ENCODE results near the gene STARD9.
"Not testable (repeated sequence)": the region's sequence is repeated elsewhere in the genome, so short reads cannot be mapped to it uniquely, and the experiment has no call there.

The STARD9 gene

DNA sequence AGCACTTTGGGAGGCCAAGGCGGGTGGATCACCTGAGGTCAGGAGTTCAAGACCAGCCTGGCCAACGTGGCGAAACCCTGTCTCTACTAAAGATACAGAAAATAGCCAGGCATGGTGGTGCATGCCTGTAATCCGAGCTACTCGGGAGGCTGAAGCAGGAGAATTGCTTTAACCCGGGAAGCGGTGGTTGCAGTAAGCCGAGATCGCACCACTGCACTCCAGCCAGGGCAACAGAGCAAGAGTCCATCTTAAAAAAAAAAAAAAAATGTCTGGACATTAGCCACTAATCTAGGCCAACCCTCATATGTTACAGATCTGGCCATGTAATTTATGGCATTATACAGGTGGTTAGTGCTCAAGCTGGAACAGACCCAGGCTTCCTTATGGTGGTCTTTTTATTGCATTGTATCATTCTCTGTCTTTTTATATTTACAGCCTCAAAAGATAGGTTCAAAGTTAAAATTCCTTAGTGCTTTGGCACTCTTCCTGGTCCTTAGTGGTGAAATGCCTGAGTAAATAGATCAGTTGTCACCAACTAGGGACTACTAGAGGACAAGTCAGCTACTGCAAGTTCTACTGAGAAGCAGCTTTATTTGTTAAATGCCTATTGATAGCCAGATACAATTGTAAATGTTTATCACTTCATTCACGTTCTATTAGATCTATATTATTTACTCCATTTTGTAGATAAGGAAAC, 16.0 kb downstream of the STARD9 start:
- no peak for DNase-seq

DNA sequence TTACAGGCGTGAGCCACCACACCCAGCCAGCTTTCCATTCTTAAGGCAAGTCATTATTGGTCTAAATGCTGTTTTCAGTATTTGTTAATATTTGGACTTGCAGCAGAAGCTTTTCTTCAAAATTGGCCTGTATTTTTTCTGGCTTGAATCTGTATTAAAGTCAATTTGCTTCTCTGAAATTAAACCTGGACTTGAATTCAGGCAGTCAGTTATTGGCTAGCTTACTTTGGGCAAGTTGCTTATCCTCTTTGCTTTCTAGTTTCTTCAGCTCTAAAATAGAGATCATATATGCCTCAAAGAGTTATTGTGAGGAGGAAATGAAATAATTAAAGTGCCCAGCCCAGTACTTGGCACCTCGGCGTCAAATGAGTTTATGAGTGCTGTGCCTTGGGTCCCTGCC, 17.3 kb downstream of the STARD9 start:
- no peak for DNase-seq

DNA sequence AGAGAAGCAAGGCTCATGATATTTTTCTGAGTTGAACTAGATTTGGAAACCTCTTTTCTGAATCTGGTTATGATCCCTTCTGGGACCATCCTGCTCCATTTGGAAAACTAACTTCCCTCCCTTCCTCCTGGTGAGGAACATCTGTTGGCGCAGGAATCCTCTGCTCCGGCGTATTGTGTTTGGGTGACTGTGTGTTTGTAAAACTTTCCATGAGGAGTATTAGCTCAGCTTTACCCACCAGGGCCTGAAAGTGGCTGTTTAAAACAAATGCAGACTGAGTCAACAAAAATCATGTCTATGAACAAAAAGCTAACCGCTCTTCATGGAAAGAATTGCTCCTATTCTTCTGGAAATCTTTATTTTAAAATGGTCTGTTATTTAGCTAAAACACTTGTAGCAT, 17.7 kb downstream of the STARD9 start:
- no peak for DNase-seq

DNA sequence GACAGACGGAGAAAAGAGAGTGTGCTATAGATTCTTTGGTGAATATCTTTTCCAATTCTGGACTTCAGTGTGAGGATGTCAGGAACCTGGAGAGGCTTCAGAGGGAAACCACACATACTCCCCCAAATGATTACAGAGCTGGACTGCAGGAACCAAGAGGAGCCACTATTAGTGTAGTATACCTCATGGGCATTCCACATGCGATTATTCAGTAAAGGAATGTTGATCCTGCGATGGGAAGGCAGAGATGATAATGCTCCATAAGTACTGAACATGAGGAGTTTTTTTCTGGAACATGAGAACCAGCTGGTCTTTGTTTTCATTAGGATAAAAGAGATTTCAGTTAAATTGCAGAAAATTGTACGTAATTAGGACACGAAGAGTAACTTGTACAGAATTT, 18.7 kb downstream of the STARD9 start:
- DNase-seq = no peak

DNA sequence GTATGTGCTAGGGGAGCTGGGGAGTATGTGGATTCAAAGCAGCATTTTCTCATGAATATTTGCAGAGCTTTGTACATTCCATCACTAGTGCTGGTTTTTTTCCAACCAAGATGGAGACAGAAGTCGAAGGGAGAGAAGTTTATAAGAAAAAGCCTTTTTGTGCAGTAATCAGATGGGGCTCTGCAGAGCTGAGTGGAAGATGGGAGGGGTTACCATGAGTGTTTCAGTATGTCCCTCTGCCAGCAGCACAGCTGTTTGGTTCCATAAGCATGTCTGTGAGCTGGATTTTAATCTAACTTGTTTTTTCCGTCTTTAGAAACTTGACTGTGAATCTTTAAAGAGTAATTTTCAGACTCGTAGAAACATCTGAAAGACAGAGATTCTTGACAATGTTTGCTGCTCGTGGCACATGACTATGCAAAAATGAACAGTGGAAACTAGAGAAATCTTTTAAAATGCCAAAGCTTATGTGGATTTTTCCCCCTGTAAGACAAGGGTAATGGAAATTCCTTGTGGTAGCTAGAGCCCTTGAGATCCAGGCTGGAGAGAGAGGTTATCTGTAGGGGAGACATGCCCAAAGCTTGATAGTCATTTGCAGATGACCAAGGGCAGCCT, 20.3 kb downstream of the STARD9 start:
- no peak for DNase-seq

DNA sequence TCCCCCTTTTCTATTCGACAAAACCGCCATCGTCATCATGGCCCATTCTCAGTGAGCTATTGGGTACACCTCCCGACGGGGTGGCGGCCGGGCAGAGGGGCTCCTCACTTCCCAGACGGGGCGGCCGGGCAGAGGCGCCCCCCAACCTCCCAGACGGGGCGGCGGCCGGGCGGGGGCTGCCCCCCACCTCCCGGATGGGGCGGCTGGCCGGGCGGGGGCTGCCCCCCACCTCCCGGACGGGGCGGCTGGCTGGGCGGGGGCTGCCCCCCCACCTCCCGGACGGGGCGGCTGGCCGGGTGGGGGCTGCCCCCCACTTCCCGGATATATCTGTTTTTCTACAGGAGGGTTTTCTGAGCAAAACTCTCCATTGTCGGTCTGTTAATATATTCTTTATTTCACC, 25.9 kb downstream of the STARD9 start:
- not testable (repeated sequence) for DNase-seq

DNA sequence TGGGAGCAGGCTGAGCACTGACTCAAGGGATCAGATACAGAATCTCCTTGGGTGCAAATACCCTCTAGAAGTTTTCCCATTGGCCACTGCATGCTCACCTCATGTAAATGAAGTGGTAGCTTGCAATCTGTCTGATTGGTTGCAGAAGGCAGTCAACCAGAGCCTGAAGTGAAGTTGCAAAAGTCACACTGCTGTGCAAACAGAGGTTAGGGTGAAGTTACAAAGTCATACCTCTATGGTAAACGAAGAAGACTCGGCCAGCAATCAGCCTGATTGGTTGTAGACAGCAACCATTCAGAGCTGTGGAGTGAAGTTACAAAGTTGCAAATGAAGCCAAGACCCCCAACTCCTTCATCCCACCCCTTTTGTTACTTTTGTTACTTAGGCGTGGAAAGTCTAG, 27.1 kb downstream of the STARD9 start:
- no peak for DNase-seq

DNA sequence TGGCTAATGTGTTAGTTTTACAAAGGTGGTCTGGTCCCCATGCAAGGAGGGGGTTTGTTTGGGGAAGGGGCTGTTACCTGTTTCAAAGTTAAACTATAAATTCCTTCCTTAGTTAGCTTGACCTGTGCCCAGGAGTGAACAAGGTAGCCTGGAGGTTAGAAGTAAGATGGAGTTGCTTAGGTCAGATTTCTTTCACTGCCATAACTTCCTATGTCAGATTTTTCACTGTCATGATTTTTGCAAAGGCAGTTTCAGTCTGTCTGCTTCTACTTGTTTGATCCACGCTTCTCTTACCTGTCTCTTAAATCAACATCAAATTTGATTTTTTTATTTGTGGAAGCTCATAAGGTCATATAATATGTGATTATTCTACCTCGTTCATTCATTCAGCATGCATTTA, 28.6 kb downstream of the STARD9 start:
- DNase-seq = no peak

DNA sequence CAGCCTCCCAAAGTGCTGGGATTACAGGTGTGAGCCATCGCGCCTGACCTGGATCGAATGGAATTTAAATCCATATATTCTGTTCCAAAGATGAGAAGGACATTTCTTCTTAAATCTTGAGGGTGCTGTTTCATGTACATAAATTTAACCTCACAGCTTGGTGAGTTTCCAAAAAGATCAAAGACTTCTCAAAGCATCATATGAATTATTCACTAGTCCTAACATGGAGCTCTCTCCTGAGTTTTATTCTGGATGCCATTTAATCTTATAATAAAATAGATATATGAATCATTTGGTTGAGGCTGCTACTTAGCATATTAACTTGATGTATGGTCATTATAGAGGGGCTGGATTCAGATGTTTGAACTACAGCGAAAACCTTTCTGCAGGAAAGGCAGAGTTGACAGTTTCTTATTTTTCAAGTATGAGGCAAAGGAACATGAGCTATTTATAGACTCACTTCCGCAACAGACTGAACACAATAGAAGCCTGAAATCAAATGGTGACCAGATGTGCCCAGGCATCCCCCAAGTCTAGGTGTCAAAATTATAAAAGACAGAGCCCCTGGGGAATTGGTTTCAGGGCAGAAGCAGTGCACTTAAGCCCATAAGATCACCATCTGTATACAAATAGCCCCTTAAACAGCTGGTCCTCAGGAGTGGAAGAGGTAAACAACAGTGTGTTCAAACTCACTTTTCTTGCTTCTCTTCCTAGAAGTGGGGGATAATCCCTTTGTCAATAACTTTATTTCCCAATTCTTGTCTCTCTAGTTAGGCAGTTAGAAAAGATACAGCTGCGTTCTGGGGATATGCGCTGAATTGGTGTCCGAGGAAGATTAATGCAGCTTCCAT, 29.7 kb downstream of the STARD9 start:
- DNase-seq = peak; percentile 20

DNA sequence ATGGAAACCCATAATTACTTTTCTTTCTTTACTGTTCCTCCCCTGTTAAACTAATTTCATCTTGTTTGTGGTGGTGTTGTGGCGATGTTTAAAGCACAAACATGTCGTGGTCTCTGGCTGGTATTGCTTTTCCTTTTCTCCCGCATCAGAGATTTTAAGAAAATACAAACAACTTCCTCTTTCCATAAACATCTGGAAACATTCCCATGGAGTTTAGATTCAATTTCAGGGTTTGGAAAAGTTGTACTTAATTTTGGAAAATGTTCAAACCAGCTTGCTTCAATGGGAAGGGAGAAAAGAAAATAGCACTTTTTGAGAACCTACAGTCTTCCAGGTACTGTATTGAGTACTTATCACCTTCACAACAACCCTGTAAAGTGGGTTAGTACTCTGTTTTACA, 30.4 kb downstream of the STARD9 start:
- no peak for DNase-seq

DNA sequence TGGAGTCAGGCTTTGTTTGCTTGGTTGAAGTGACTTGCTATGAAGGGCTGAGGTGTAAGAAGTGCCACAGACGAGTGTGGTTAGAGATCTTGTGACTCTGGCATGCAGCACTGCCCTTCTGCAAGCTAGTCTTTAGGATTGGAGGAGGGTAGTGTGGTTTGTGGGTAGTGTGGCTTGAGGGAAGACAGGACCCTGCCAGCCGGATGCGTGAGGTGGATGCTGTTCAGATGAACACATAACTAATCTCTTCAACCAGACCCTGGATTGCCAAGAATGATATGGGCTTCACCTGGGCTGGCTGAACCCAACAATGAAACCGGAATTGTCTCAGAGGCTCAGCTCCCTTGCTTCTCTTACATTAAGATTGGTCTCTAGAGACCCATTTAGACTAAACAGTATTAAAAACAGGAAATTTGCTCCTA, 32.7 kb downstream of the STARD9 start:
- DNase-seq = peak; percentile 86

DNA sequence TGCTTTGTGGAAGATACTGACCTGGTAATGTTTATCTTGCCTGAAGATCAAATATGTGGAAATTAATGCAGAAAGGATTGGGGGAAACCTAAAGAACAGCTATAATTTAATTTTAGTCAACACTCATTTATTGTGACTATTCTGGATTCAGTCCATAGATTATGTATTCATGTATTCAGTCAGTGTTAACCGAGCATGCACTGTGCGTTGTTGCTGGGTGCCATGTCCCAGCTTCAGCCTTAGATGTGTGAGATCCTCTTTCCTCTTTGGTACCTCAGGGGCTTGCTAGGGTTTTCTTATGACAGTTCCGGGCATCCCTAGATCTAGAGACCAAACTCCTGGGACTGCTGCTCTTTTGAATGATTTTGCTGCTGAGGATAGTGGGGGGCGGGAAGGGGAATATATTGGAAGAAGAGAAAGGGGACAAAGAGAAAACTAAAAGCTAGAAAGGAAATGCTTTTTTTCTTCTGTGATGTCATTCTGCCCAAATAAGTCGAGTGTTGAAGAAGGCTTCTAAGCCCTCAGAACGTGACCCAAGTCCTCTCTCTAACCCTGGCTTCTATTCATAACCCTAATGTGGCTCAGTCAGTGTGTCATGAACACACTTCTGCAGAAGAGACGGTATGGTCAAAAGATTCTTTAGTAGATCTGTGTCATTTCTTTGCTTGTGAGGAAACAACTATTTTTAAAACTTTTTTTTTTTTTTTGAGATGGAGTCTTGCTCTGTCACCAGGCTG, 33.5 kb downstream of the STARD9 start:
- peak; percentile 31 for DNase-seq

DNA sequence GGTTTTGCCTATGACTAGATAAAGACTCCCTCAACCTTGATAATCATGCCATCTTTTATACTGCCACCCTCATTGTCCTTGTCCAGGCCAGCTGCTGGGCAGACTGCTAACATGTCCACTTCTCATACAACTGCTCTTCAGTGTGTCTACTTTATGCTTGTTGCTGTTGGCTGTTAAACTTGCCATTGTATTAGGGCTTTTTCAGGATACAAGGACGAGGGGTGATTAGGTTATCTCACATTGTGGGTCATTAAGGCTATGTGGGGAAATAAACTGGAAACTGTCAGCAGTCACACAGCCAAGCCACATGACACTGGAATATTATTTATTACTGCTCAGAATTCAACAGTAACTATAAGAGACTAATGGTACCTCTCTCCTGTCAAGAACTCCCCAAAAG, 36.1 kb downstream of the STARD9 start:
- DNase-seq = no peak

DNA sequence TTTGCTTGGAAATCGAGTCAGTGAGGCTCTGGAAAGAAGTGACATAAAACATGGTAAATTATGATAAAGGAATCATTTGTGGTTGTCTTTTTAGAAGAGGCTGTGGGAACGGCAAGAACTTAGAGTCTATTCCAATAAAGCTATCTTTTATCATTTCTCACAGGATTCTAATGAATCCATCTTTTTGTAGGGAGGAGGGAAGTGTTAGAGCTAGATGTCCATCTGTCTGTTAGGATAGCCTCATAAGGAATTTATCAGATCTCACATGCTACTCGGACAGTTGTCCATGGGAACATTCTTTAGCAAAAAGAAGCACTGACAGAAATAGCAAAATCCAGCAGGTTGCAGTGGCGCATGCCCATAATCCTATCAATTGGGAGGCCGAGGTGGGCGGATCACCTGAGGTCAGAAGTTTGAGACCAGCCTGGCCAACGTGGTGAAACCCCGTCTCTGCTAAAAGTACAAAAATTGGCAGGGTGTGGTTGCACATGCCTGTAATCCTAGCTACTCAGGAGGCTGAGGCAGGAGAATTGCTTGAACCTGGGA, 37.0 kb downstream of the STARD9 start:
- no peak for DNase-seq

DNA sequence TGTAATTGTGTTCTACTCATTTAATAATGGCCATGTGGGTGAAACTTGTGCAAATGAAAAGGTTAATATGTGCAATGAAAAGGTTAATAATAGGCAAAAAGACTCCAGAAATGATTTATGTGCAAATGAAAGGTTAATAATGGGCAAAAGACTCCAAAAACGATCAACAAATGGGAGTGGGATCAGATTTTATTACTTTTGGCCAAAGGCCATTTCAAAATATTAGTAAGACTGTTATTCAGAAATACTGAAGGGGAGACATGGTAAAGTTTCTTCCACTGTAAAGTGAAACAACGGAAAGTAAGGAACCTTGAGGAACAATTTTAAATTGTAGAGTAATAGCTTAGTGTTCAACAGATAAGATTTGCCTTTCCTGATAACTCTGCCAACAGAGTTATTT, 40.7 kb downstream of the STARD9 start:
- DNase-seq = no peak

DNA sequence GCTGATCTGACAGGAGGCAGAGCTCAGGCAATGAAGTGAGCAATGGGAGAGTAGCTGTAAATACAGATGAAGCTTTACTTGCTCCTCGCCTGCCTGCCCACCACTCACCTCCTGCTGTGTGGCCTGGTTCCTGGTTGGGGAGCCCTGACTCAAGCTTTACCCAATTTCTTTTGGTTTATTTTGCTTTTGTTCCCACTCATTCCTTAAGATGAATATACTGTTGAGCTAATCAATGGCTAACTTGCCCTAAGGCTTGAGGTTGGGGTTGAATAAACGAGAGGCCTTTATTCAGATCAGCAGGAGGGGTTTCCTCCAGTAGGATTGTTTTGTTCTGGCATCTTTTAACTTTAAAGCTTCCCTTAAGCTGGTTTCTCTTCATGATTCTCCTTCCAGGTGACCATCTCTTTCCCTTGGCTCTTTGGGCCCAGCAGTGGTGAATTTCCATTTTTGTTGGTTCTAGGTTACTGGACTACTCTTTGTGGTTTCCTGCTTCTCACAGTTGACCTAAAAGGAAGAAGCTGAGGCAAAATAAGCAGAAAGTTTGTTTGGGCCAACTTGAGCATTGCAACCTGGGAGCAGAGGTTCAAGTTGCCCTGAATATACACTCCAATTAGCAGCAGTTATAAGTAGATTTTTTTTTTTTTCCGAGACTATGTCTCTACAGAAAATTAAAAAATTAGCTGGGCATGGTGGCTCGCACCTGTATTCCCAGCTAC, 44.4 kb downstream of the STARD9 start:
- no peak for DNase-seq

DNA sequence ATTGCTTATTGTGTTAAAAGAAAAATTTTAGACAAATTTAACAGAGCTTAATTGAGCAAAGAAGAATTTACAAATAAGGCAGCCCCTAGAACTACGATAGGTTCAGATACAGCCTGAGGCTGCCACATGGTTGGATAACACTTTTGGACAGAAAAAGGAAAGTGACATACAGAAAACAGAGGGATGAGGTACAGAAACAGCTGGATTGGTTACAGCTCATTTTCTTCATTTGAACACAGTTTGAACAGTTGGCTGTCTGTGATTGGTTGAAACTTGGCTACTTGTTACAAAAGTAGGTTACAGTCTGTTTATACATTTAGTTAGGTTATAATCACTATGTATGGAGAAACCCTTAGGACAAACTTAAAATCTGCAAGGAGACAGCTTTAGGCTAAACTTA, 46.0 kb downstream of the STARD9 start:
- DNase-seq = no peak

DNA sequence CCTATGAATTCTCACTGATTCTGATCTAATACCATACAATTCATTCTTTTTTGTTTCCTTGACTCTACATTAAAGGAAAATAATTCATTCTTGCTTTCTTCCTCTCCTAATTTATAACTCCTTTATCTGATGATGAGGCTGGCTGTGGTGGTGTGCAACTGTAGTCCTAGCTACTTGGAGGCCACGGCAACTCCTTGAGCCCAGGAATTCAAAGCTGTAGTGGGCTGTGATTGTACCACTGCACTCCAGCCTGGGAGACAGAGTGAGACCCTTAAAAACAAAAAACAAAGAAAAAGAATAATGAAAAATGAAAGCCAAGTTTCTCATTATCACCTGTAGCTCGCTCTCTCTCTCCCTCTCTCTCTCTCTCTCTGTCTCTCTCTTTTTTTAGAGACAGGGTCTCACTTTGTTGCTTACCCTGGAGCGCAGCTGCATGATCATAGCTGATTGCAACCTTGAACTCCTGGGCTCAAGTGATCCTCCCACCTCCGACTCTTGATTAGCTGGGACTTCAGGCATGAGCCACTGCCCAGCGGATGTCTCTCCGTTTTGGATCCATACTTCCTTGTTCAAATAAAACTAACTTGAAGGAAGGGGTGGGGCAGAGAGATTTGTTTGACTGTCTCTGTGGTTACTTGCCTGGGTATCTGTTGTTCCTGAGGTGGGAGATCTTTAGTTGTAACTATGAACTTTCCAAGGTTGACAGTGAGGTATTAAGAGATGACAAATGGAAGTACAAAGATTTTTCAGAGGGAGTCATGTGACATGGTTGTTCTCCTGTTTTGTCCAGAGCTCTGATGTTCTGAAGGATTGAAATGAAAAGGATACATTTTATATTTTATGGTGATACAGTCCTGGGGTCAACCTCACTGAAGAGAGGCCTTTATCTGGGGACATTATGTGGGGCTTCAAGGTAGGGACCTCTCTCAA, 46.9 kb downstream of the STARD9 start:
- DNase-seq = no peak

DNA sequence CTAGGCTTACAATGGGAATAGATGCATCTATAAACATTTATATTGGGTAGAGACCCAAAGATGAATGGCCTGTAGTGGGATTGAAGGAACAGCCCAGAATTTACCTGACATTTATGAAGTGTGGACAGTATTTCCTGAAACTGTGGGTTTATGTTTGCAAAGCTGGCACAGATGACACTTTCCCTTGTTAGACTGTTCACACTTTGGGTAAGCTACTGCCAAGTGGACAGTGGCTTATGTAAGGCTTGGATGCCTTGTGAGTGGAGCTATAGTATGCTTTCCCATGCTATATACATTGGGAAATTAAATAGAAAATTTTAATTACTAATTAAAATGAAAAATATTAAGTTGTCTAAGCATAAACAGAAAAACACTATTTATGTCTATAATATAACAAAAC, 48.5 kb downstream of the STARD9 start:
- no peak for DNase-seq

DNA sequence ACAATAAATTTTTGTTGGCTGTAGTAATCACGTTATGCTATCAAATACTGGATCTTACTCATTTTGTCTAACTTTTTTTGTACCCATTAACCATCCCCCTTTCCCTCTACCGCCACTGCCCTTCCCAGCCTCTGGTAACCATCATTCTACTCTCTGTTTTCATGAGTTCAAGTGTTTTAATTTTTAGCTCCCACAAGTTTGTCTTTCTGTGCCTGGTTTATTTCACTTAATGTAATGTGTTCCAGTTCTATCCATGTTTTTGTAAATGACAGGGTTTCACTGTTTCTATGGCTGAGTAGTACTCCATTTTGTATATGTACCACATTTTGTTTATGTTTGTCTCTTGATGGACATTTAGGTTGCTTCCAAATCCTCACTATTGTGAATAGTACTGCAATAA, 52.1 kb downstream of the STARD9 start:
- DNase-seq = no peak

DNA sequence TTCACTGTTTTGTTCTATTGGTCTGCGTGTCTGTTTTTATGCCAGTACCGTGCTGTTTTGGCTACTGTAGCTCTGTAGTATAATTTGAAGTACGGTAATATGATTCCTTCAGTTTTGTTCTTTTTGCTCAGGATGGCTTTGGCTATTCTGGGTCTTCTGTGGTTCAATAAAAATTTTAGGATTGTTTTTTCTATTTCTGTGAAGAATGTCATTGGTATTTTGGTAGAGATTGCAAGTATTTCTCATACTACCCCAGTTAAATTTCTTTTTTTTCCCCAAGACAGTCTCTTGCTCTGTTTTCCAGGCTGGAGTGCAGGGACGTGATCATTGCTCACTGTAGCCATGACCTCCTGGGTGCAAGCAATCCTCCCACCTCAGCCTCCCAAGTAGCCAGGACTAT, 53.4 kb downstream of the STARD9 start:
- no peak for DNase-seq
